Keratinocyte (primary cell): Measurements from ENCODE around the gene RSPH1.

ENCODE experiments used
- CTCF ChIP-seq, 3 experiments: IDR thresholded peaks in 1 of 3; conservative IDR thresholded peaks in 1 of 3; optimal IDR thresholded peaks in 1 of 3; 2 replicates in 2 of 3; 3 replicates in 1 of 3; pipeline versions ENCODE3 to v1.5.1; 2011; ENCODE audit warnings: low read length in 3 of 3, mild to moderate bottlenecking in 3 of 3, moderate library complexity in 2 of 3, control low read depth in 1 of 3, inconsistent platforms in 1 of 3; ENCODE audit not compliant: insufficient read depth in 2 of 3; ENCODE audit errors: extremely low read depth in 1 of 3
- EZH2 ChIP-seq: IDR thresholded peaks from one replicate; pipeline ENCODE4 v1.6.1; 2012; ENCODE audit warnings: inconsistent platforms, mild to moderate bottlenecking, low read length, moderate library complexity

- TF ChIP-seq CTCF (optimal IDR thresholded peaks at IDR 0.05 in 1 of 3, IDR thresholded peaks at IDR 0.05 in 1 of 3, conservative IDR thresholded peaks at IDR 0.05 in 1 of 3; ENCODE audit: extremely low read depth in 1 of 3, insufficient read depth in 2 of 3, low read length in 3 of 3) (no peak), EZH2 (no peak)
Measured at GRCh38 chr21:42542596-42542995, 46.6 kb upstream of the RSPH1 start.
